NCI-H226 (cell line): ENCODE results near the gene MATN4.

Experiments used
- DNase-seq: peaks from one replicate; pipeline ENCODE4 v3.0.0-alpha.2; 2015

The MATN4 gene

GRCh38 chr20:45289942-45290676 lies 18.0 kb downstream of the MATN4 start:
- DNase-seq, result no peak

GRCh38 chr20:45288860-45289259 lies 19.2 kb downstream of the MATN4 start:
- no peak for DNase-seq

- DNase-seq, result no peak
These were observed 19.7 kb downstream of the MATN4 start for GRCh38 chr20:45288376-45288775.

- DNase-seq, result no peak
These were observed 24.5 kb downstream of the MATN4 start for GRCh38 chr20:45283551-45284057.

GRCh38 chr20:45282700-45283550 lies 25.2 kb downstream of the MATN4 start:
- peak; percentile 48 for DNase-seq

GRCh38 chr20:45279992-45280391 lies 28.1 kb downstream of the MATN4 start:
- no peak for DNase-seq

GRCh38 chr20:45275338-45275737 lies 32.8 kb downstream of the MATN4 start:
- DNase-seq, result no peak

- DNase-seq, result no peak
These were observed 38.3 kb downstream of the MATN4 start for GRCh38 chr20:45269754-45270270.

GRCh38 chr20:45269056-45269455 lies 39.0 kb downstream of the MATN4 start:
- no peak for DNase-seq

- DNase-seq, result peak; percentile 63
These were observed 39.6 kb downstream of the MATN4 start for GRCh38 chr20:45268531-45268930.

- no peak for DNase-seq
These were observed 41.1 kb downstream of the MATN4 start for GRCh38 chr20:45266977-45267376.

- DNase-seq, result no peak
These were observed 44.4 kb downstream of the MATN4 start for GRCh38 chr20:45263556-45264266.

GRCh38 chr20:45258664-45259063 lies 49.4 kb downstream of the MATN4 start:
- no peak for DNase-seq

GRCh38 chr20:45258259-45258658 lies 49.8 kb downstream of the MATN4 start:
- no peak for DNase-seq

- no peak for DNase-seq
These were observed 50.4 kb downstream of the MATN4 start for GRCh38 chr20:45257711-45258110.

- DNase-seq, result no peak
These were observed 50.9 kb downstream of the MATN4 start for GRCh38 chr20:45257161-45257560.

- DNase-seq, result peak; percentile 91
These were observed 53.5 kb downstream of the MATN4 start, which contains the start of gene SLPI for GRCh38 chr20:45254383-45255262. SLPI (minus strand) TSS chr20:45254564; CDS start chr20:45254543, 21 bp downstream.

- DNase-seq, result no peak
These were observed 54.8 kb downstream of the MATN4 start for GRCh38 chr20:45253261-45253660.

GRCh38 chr20:45251884-45252560 lies 56.1 kb downstream of the MATN4 start:
- no peak for DNase-seq

GRCh38 chr20:45248609-45249008 lies 59.5 kb downstream of the MATN4 start:
- DNase-seq, result no peak

GRCh38 chr20:45247865-45248264 lies 60.2 kb downstream of the MATN4 start:
- no peak for DNase-seq
